Suprapubic skin (tissue), 4 donors: ENCODE data around the gene CLSTN2.

Experiments
- CTCF ChIP-seq, 2 donors: fragments of 200-600 bp in 1 of 2; fragments of 450-650 bp in 1 of 2; sonication (generic) in 1 of 2; IDR thresholded peaks; one replicate each; pipeline ENCODE4 v1.5.1; 2016 to 2019; ENCODE audit warnings: antibody characterized with exemption in 2 of 2, mild to moderate bottlenecking in 1 of 2, moderate library complexity in 1 of 2
- EP300 ChIP-seq: sonication (generic); formaldehyde crosslinking; IDR thresholded peaks from one replicate; pipeline ENCODE4 v1.6.1; 2017; ENCODE audit warnings: antibody characterized with exemption
- POLR2A ChIP-seq, 2 donors: fragments of 450-650 bp; IDR thresholded peaks; one replicate each; pipeline ENCODE4 v1.6.1; 2017; ENCODE audit warnings: antibody characterized with exemption in 2 of 2, mild to moderate bottlenecking in 2 of 2, moderate library complexity in 2 of 2
- POLR2AphosphoS5 ChIP-seq, 3 donors: sonication (generic); formaldehyde crosslinking; IDR thresholded peaks; one replicate each; pipeline ENCODE4 v1.6.1; 2017; ENCODE audit warnings: antibody characterized with exemption in 3 of 3

GRCh38 chr3:140177943-140178342 is 243.0 kb downstream of the CLSTN2 start:
- TF ChIP-seq CTCF (IDR thresholded peaks at IDR 0.05) (no peak), POLR2A (IDR thresholded peaks at IDR 0.05) (no peak), POLR2AphosphoS5 (IDR thresholded peaks at IDR 0.05) (no peak), EP300 (no peak)
